GM21723 (cell line): ENCODE results near the gene OR5AP2.
"Not testable (repeated sequence)": the region's sequence is repeated elsewhere in the genome, so short reads cannot be mapped to it uniquely, and the experiment has no call there.

ENCODE experiments used
- ATAC-seq: cut with Tn5 transposase; IDR thresholded peaks from one replicate; pipeline ENCODE4 v1.9.1; 2021; ENCODE audit warnings: mild to moderate bottlenecking, moderate library complexity; ENCODE audit not compliant: unreplicated experiment

OR5AP2 gene

DNA sequence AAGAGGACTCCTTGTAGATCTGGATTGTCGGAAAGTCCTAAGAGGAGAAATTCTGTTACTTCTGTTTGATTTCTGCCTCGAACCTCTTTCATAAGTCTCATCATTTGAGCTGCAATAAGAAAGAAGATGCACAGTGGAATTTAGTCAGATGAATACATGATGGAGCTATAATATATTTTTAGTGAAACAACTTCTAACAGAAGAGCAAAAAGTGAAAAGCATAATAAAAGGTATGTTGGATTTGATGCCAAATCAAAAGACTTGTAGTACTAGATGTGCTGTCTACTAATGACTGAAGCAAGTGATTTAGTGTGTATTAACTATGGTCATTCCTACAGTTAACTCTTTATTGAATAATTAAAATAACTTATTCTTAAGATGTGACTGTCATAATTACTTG, at the start of gene OR5AP2:
OR5AP2 (minus strand) TSS at position 101 of the 400 bp plus-strand sequence; CDS start at position 101, 0 bp downstream.
- ATAC-seq, result no peak

GRCh38 chr11:56691179-56691578, 48.9 kb upstream of the OR5AP2 start:
- not testable (repeated sequence) for ATAC-seq

DNA sequence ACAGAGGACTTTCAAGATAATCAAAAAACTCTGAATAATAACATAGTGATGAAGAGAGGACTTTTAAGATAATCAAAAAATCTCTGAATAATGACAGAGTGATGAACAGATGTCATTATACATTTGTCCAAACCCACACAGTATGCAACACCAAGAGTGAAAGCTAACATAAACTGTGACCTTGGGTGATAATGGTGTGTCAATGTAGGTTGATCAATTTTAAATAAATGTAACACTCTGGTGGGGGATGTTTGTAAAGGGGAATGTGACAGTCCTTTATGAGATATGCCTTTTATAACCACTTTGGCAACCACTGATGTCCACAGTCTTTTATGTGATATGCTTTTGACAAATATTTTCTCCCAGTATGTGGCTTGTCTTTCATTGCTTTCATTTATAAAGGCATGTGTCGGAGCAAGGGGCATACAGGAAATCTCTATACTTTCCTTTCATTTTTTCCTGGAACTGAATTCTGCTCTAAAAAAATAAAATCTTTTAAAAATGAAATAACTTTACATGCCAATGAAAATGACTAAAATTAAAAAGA, 46.4 kb upstream of the OR5AP2 start:
- no peak for ATAC-seq

- no peak for ATAC-seq
These were observed 28.7 kb upstream of the OR5AP2 start for GRCh38 chr11:56670984-56671383.

DNA sequence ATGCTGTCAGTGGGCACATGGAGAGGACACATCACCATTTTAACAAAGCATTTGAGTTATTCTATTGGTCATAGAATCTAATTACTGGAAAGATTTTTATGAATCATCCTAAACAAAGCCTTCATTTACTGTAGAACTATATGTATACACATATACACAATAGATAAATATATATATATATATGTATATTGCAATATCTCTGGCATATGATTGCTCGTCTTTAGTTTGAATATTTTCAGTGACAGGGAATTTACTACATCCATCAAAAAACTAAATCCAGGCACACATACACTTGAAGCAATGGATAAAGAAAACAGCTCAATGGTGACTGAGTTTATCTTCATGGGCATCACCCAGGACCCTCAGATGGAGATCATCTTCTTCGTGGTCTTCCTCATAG, 21.1 kb upstream of the OR5AP2 start, which contains the start of gene OR5AR1:
OR5AR1 (plus strand) TSS at position 301 of the 400 bp plus-strand sequence; CDS start at position 301, 0 bp downstream.
- no peak for ATAC-seq

GRCh38 chr11:56659755-56660154, 17.5 kb upstream of the OR5AP2 start:
- no peak for ATAC-seq

DNA sequence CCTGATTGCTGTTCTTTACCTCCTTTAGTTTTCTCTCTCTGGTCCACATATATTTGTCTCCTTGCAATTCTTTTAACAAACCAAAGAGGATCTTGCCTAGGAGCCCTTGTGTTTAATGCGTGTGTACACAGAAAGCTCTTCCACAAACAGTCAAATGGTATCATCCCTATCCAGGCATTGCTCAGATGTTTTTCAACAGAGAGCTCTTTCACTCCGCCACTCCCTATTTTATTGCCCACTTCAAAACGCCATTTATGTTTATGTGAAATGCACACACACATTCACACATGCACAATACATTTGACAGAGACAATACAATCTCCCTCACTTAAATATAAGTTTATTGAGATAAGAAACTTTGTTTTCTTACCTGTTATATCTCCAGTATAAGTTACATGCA, 4.7 kb downstream of the OR5AP2 start:
- ATAC-seq, result no peak

- no peak for ATAC-seq
These were observed 5.4 kb downstream of the OR5AP2 start for GRCh38 chr11:56636861-56637260.

- no peak for ATAC-seq
These were observed 9.9 kb downstream of the OR5AP2 start for GRCh38 chr11:56632329-56632728.

DNA sequence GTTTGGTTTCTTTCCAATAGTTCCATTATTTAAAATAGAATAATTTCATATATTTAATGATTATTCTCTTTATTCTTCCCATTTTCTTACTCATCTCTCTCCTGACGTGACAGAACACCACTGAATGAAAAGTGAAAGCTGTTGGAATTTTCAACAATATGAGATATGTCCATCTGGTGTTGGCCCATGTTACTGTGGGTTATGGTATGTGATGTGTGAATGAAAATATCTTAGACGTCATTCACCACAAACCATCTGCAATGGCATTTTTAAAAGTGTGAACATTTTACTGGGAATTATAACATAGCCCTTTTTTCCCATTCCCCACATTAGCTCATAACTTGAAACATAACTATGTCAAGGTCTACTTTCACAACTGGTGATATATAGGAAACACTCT, 16.3 kb downstream of the OR5AP2 start:
- no peak for ATAC-seq

DNA sequence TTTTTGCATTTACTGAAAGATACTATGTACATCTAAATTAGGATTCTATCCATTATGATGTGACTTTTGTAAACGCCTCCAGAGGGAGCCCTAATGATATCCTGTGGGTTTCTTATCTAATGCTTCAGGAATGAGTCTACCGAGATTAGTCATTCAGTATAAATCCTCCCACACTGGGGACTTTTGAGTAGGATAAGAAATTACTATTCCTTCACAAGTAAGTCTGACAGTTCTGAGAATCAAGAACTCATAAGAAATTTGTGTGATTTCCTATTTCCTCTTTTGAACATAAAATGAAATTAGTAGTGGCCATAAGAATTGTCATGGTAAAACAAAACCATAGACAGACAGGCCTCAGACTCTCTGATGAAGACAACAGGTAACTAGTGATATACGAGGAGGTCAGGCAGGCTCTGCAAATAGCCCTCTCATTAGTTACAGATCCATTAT, 17.6 kb downstream of the OR5AP2 start:
- no peak for ATAC-seq

DNA sequence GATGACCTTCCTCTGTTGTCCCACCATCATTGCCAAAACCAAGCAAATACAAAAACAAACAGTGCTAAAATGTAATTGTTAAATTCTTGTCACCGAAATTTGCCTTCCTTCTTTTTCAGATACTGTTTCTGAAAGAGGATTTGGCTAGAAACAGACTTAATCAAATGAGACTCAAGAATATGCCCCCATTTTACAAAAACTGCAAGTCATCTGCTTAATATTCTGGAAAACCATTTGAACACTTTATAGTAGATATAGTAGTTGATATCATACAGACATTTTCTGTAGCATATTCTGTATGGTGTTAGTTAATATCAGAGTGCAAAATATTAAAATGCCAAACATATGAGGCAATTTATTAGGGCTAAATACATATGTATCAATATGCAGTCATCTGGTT, 31.1 kb downstream of the OR5AP2 start:
- no peak for ATAC-seq

GRCh38 chr11:56592088-56592717, 50.0 kb downstream of the OR5AP2 start:
- not testable (repeated sequence) for ATAC-seq
